ENCODE measurements around the gene GAPDH. TPM values are rescaled to one million over a fixed set of nuclear protein-coding genes. Genes with fewer than 3 reads are reported as not detected.

GAPDH gene
- total and polyA plus RNA-seq, 2 experiments from 2014 or later: 7,726 to 7,868 TPM

GRCh38 chr12:6539707-6540134 lies 5.4 kb downstream of the GAPDH start:
- peak overlapping the region; percentile 68 for H3K9ac ChIP-seq
- H3K4me3 ChIP-seq: no peak overlapping the region
- peak overlapping the region; percentile 96 for H3K27ac ChIP-seq
- peaks cover 74% of the 10 kb centered on the region for H3F3A ChIP-seq (ENCODE audit: insufficient read depth)
- peaks cover 30% of the 10 kb centered on the region for H3K36me3 ChIP-seq (ENCODE audit: low read depth)
- peaks cover 75% of the 10 kb centered on the region for H3K79me2 ChIP-seq (ENCODE audit: insufficient read depth)
- H4K20me1 ChIP-seq (ENCODE audit: insufficient read depth): peaks cover 13% of the 10 kb centered on the region
- H3K4me1 ChIP-seq (ENCODE audit: insufficient read depth): peaks cover 34% of the 10 kb centered on the region
- no peaks in the 10 kb centered on the region for H3K27me3 ChIP-seq (replicated peaks; ENCODE audit: insufficient read depth)
- DNase-seq: peak; percentile 38
- H3K9me3 ChIP-seq (ENCODE audit: low read depth): no peaks in the 10 kb centered on the region
- H3K4me2 ChIP-seq (ENCODE audit: unreplicated experiment): peak overlapping the region; percentile 76
- no peak overlapping the region for H2AFZ ChIP-seq
- 84% methylated on average over 14 of the region's 14 CpGs for WGBS, 2 experiments (ENCODE audit: low coverage in 1 of 2, low lambda C conversion rate in 2 of 2, missing lambda C conversion rate in 2 of 2)
- H3K9me2 ChIP-seq (ENCODE audit: insufficient read depth): no peaks in the 10 kb centered on the region
- in situ Hi-C loops (cut with MboI): no loop called here
- TF ChIP-seq EZH2 (IDR thresholded peaks at IDR 0.05; ENCODE audit: insufficient read depth, poor library complexity, severe bottlenecking): no peak
- TF ChIP-seq EZH2phosphoT487 (IDR thresholded peaks at IDR 0.05; ENCODE audit: insufficient read depth, low read depth): no peak

- H3K9me3 ChIP-seq (ENCODE audit: low read depth): no peaks in the 10 kb centered on the region
- H2AFZ ChIP-seq: no peak overlapping the region
- H3K4me2 ChIP-seq (ENCODE audit: unreplicated experiment): peak overlapping the region; percentile 76
- peaks cover 30% of the 10 kb centered on the region for H3K36me3 ChIP-seq (ENCODE audit: low read depth)
- TF ChIP-seq EZH2phosphoT487 (IDR thresholded peaks at IDR 0.05; ENCODE audit: insufficient read depth, low read depth): no peak
- no peak for TF ChIP-seq EZH2 (IDR thresholded peaks at IDR 0.05; ENCODE audit: insufficient read depth, poor library complexity, severe bottlenecking)
- peaks cover 74% of the 10 kb centered on the region for H3K79me2 ChIP-seq (ENCODE audit: insufficient read depth)
- peaks cover 34% of the 10 kb centered on the region for H3K4me1 ChIP-seq (ENCODE audit: insufficient read depth)
- no peaks in the 10 kb centered on the region for H3K9me2 ChIP-seq (ENCODE audit: insufficient read depth)
- 8 to 11% methylated on average over 34 to 35 of the region's 35 CpGs for whole genome bisulfite sequencing, 2 experiments (ENCODE audit: low coverage in 1 of 2, low lambda C conversion rate in 2 of 2, missing lambda C conversion rate in 2 of 2)
- peaks cover 13% of the 10 kb centered on the region for H4K20me1 ChIP-seq (ENCODE audit: insufficient read depth)
- no peaks in the 10 kb centered on the region for H3K27me3 ChIP-seq (replicated peaks; ENCODE audit: insufficient read depth)
- peaks cover 72% of the 10 kb centered on the region for H3F3A ChIP-seq (ENCODE audit: insufficient read depth)
- H3K27ac ChIP-seq: peak overlapping the region; percentile 96
- peak overlapping the region; percentile 47 for H3K4me3 ChIP-seq
- DNase-seq: peak; percentile 99
- in situ Hi-C loops (cut with MboI): no loop called here
- H3K9ac ChIP-seq: peak overlapping the region; percentile 68
These were observed 6.0 kb downstream of the GAPDH start for GRCh38 chr12:6540181-6540877.

- in situ Hi-C loops (cut with MboI): no loop called here
- Histone ChIP-seq H3K9me2 (ENCODE audit: insufficient read depth) (no peaks in the 10 kb centered on the region), H3K79me2 (ENCODE audit: insufficient read depth) (peaks cover 74% of the 10 kb centered on the region), H2AFZ (no peak overlapping the region), H4K20me1 (ENCODE audit: insufficient read depth) (peaks cover 2% of the 10 kb centered on the region), H3K4me3 (no peak overlapping the region), H3K9ac (peak overlapping the region; percentile 68), H3F3A (ENCODE audit: insufficient read depth) (peaks cover 60% of the 10 kb centered on the region), H3K36me3 (ENCODE audit: low read depth) (peaks cover 23% of the 10 kb centered on the region), H3K27ac (peak overlapping the region; percentile 96), H3K4me1 (ENCODE audit: insufficient read depth) (peaks cover 33% of the 10 kb centered on the region), H3K4me2 (ENCODE audit: unreplicated experiment) (peak overlapping the region; percentile 32), H3K9me3 (ENCODE audit: low read depth) (no peaks in the 10 kb centered on the region), H3K27me3 (replicated peaks; ENCODE audit: insufficient read depth) (no peaks in the 10 kb centered on the region)
- TF ChIP-seq EZH2 (IDR thresholded peaks at IDR 0.05; ENCODE audit: insufficient read depth, poor library complexity, severe bottlenecking) (no peak), EZH2phosphoT487 (IDR thresholded peaks at IDR 0.05; ENCODE audit: insufficient read depth, low read depth) (no peak)
- DNase-seq: no peak
- 93 to 95% methylated on average over 25 to 26 of the region's 26 CpGs for WGBS, 2 experiments (ENCODE audit: low coverage in 1 of 2, low lambda C conversion rate in 2 of 2, missing lambda C conversion rate in 2 of 2)
These were observed 7.3 kb downstream of the GAPDH start for GRCh38 chr12:6541371-6542165.

- Histone ChIP-seq H2AFZ (no peak overlapping the region), H3K4me2 (ENCODE audit: unreplicated experiment) (no peak overlapping the region), H3F3A (ENCODE audit: insufficient read depth) (peaks cover 53% of the 10 kb centered on the region), H3K4me1 (ENCODE audit: insufficient read depth) (peaks cover 32% of the 10 kb centered on the region), H3K79me2 (ENCODE audit: insufficient read depth) (peaks cover 74% of the 10 kb centered on the region), H3K4me3 (no peak overlapping the region), H3K27ac (peak overlapping the region; percentile 96), H3K9me3 (ENCODE audit: low read depth) (no peaks in the 10 kb centered on the region), H3K36me3 (ENCODE audit: low read depth) (peaks cover 14% of the 10 kb centered on the region), H3K27me3 (replicated peaks; ENCODE audit: insufficient read depth) (no peaks in the 10 kb centered on the region), H4K20me1 (ENCODE audit: insufficient read depth) (no peaks in the 10 kb centered on the region; the same call in 1 of the 2 replicates), H3K9ac (no peak overlapping the region), H3K9me2 (ENCODE audit: insufficient read depth) (no peaks in the 10 kb centered on the region)
- in situ Hi-C loops (cut with MboI): no loop called here
- DNase-seq: no peak
- 82 to 84% methylated on average over 13 of the region's 13 CpGs for WGBS, 2 experiments (ENCODE audit: low coverage in 1 of 2, low lambda C conversion rate in 2 of 2, missing lambda C conversion rate in 2 of 2)
- TF ChIP-seq EZH2 (IDR thresholded peaks at IDR 0.05; ENCODE audit: insufficient read depth, poor library complexity, severe bottlenecking) (no peak), EZH2phosphoT487 (IDR thresholded peaks at IDR 0.05; ENCODE audit: insufficient read depth, low read depth) (no peak)
These were observed 8.1 kb downstream of the GAPDH start for GRCh38 chr12:6542209-6543009.
